B cell (primary cell): Measurements from ENCODE around the gene MYH14.

Experiments used
- EZH2 ChIP-seq: IDR thresholded peaks from 2 replicates; pipeline ENCODE4 v1.6.1; 2012; ENCODE audit warnings: borderline replicate concordance, low read depth, mild to moderate bottlenecking, moderate library complexity, low read length; ENCODE audit not compliant: insufficient read depth, poor library complexity, severe bottlenecking
- TF ChIP-seq, protein P1 (sequence below): fragments of 200-600 bp; IDR thresholded peaks from one replicate; pipeline ENCODE4 v1.8.0; 2022; ENCODE audit warnings: antibody characterized with exemption, mild to moderate bottlenecking

DNA sequence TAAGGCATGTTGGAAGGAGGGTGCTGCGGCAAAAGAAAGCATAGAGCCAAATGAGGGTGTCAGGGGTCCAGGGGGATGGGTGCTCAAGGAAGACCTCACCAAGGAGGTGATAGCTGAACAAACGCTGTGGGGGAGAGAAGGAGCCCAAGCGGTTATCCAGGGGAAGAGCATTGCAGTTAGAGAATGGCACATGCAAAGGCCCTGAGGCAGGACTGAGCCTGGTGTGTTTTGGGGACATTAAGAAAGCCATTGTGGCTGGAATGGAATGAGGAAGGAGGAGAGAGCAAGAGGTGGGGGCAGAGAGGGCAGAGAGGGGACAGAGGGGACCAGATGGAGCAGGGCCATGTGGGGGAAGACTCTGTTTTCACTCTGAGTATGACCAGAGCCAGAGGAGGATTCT, 6.1 kb upstream of the MYH14 start:
- TF ChIP-seq, protein P1, sequence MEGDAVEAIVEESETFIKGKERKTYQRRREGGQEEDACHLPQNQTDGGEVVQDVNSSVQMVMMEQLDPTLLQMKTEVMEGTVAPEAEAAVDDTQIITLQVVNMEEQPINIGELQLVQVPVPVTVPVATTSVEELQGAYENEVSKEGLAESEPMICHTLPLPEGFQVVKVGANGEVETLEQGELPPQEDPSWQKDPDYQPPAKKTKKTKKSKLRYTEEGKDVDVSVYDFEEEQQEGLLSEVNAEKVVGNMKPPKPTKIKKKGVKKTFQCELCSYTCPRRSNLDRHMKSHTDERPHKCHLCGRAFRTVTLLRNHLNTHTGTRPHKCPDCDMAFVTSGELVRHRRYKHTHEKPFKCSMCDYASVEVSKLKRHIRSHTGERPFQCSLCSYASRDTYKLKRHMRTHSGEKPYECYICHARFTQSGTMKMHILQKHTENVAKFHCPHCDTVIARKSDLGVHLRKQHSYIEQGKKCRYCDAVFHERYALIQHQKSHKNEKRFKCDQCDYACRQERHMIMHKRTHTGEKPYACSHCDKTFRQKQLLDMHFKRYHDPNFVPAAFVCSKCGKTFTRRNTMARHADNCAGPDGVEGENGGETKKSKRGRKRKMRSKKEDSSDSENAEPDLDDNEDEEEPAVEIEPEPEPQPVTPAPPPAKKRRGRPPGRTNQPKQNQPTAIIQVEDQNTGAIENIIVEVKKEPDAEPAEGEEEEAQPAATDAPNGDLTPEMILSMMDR: no peak
- no peak for TF ChIP-seq EZH2
